GM12892 (cell line): ENCODE data around the gene SGPL1.

Experiments used
- DNase-seq: peaks from one replicate; pipeline ENCODE4 v3.0.0; 2011; ENCODE audit not compliant: insufficient read length
- FAIRE-seq: peaks from 2 replicates; lab custom pipeline; 2011; peaks lifted over from hg19 to GRCh38; lab: Jason Lieb, UNC
- POLR2A ChIP-seq: IDR thresholded peaks from 2 replicates; pipeline ENCODE4 v1.6.1; 2011; ENCODE audit warnings: low read depth, low read length, control low read depth
- POLR2AphosphoS5 ChIP-seq: IDR thresholded peaks from 2 replicates; pipeline ENCODE4 v1.6.1; 2011; ENCODE audit warnings: low read depth, low read length, control low read depth
- TAF1 ChIP-seq: IDR thresholded peaks from 2 replicates; pipeline ENCODE4 v1.6.1; 2011; ENCODE audit warnings: low read depth, mild to moderate bottlenecking, control low read depth, low read length, borderline replicate concordance

SGPL1 gene

DNA sequence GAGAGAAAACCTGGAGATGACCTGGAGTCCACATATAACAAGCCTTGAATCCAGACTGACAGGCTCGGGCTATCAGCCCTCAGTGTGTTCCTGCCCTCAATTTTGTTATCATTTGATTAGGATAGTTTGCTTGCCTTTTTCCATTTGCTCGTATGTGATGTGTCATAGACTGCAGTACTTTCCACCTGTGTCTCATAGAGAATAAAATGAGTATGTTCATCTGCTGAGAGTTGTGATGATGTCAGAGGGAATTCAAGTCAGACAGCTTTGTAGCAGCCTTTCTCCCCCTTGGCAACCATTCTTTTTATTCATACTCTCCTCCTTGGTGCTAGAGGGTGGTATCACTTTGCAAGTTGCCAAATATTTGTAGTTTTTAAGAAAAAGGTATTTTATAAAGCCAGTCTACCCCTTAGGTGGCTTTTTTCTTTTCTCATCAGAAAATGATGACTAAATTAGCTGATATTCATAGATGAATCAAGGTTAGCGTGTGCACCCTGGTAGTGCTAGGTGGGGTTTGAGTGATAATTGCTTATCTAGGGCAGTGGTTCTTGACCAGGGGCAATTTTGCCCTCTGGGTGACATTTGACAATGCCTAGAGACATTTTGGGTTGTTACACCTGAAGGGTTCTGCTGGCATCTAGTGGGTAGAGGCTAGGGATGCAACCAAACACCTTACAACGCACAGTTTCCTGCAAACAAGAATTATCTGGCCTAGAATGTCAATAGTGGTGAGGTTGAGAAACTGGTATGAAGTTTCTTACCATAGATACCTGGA is 5.4 kb downstream of the SGPL1 start:
- DNase-seq (no peak), FAIRE-seq (no peak)
- TF ChIP-seq TAF1 (no peak), POLR2A (no peak)

DNA sequence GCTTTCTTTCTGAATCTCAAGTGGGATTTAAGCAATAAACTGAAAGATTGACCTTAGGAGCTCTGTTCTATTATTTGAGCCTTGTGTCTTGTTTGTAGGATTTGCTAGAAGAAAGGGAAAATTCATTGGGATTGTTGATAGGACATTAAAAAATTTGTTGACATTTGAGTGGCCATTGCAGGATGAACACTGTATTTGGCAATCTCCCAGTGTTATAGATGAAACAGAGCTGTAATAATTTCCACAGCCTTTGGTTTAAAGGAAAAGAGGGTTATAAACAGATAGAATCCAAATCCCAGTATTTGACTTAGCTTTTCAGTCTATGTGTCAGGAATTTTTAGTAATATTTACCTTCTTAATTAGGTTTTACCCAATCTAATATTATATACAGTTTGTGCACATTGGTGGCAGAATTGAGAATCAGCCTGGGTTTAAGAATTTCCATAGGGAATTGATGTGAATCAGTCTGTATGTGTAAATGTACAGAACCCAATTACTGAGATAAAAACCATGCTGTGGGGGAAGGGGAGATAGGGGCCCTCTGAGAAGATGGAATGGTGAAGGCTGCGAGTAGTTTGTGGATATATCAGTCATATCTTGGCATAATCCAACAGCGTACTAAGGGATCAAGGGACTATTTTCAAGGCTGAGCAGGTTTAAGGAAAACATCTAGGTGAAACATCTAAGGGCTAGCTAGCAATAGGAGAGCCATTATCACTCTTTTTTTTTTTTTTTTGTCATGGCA is 6.5 kb downstream of the SGPL1 start:
- DNase-seq (no peak), FAIRE-seq (no peak)
- TF ChIP-seq POLR2A (no peak), POLR2AphosphoS5 (no peak), TAF1 (no peak)

DNA sequence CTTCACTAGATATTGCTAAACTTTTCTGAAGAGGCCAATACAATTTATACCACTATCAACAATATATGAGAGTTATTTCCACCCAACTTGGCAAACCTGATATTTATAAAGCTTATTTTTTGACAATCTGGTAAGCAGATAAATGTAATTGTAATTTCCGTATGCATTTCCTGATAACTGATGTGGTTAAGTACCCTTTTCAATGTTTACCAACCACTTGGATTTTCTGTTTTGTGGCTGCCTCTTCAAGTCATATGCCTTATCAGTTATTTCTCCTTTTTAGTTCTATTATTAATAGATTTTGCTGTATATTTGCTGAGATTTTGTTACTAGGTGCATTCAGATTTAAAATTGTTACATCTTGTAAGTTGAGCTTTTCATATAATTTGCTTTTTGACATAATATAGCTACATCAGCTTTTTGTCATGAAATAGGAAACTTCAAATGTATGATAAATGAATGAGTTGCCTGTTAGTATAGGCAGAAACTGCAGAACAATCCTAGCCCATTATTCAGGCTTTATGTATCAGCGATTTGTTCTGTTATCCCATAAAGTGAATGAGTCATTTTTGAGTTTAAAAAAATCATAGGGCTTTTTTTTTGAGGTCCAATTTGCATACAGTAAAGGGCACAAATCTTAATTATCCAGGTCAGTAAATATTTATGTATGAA is 11.5 kb downstream of the SGPL1 start:
- FAIRE-seq (no peak), DNase-seq (no peak)
- TF ChIP-seq POLR2A, result no peak
- TF ChIP-seq TAF1, result no peak
- TF ChIP-seq POLR2AphosphoS5, result no peak

- no peak for TF ChIP-seq POLR2A
- no peak for TF ChIP-seq TAF1
- TF ChIP-seq POLR2AphosphoS5, result no peak
- FAIRE-seq (no peak), DNase-seq (no peak)
Observed at GRCh38 chr10:70828923-70829322, 13.2 kb downstream of the SGPL1 start.

DNA sequence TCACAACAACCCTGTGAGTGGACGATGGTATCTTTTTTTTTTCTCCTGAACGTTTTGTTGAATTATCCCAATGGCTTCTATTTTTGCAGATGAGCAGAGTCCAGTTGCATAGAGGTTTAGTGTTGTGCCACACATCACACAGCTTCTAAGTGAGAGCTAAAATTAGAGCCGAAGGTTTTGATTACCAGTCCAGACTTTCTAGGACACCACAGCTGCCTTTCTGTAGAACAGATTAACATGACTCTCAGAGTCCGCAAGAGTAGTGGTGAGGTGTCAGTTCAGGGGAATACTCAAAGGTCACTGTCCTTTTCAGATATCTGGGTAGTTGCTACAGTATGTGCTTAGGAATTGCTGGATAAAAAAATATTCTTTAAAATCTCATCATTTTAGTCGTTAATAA is 13.8 kb downstream of the SGPL1 start:
- FAIRE-seq (no peak), DNase-seq (no peak)
- TF ChIP-seq POLR2A (no peak), TAF1 (no peak), POLR2AphosphoS5 (no peak)

- DNase-seq, result no peak
- no peak for FAIRE-seq
- no peak for TF ChIP-seq POLR2A
- TF ChIP-seq POLR2AphosphoS5, result no peak
- TF ChIP-seq TAF1, result no peak
Observed at GRCh38 chr10:70830164-70830563, 14.4 kb downstream of the SGPL1 start.

DNA sequence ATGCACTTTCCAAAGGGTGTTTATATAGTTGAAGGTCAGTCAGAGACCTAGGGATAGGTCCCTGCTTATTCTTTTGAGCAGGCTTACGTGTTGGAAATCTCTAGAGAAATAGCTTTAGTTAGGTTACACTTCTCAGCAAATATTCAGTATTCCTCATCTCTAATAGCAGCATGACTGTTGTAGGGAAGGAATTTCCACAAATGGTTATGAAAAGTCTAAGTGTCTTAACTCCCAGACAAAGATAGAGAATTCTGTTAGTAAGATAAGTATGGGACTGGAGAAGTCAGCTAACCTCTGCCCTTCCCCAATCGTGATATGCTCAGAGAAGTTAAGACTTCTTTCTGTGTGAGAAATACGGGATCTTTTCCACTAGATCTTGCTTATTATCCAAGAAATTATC is 16.5 kb downstream of the SGPL1 start:
- FAIRE-seq (no peak), DNase-seq (no peak)
- TF ChIP-seq TAF1, result no peak
- no peak for TF ChIP-seq POLR2A
- no peak for TF ChIP-seq POLR2AphosphoS5

DNA sequence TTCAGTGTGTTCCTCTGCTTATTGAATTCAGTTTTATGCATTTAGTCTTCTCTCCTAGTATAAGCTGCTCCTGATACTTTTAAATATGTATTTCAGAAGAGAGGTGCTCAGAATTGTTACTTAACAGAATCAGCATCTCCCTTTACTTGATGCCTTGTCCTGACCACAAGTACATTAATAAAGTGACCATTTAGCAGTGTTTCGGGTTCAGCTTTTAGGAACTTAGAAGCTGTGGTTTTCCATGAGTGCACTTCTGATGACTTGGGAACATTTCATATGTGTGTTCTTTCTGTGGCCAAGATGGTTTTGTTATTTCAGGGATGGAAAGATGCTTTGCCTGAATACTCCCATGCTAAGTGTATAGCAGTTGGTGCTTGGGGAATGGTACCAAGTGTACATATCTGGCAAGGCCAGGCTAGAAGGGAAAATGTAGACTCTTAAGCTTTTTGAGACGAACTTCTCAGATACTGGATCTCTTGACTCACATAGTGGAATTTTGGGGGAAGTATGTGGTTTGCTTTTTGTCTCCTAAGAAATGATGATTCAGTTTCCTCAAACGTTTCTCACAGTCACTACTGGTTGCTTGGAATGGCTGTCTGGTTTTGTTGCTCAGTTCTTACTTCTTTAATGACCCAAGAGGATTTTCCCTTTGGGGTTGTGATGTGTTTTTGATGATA is 17.2 kb downstream of the SGPL1 start:
- TF ChIP-seq TAF1, result no peak
- no peak for TF ChIP-seq POLR2AphosphoS5
- TF ChIP-seq POLR2A, result no peak
- no peak for FAIRE-seq

DNA sequence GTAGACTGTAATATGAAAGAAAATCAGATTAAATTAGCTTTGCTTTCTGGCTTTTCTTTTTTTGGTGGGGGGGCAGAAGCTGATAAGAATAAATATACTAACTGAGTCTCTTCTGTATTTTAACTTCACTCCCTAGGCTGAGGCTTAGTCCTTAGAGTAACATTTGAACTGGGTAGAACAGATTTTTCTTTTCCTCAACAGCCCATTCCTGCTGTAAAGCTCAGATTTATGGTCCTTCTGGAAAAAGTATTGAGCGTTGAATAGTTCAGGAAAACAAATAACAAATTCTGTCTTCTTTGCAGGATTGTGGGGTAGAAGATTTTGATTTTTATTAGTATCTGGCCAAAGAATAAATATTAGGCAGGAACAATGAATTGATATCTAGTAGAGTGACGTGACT is 17.9 kb downstream of the SGPL1 start:
- FAIRE-seq, result no peak
- no peak for TF ChIP-seq TAF1
- no peak for TF ChIP-seq POLR2AphosphoS5
- TF ChIP-seq POLR2A, result no peak
- no peak for DNase-seq

More for the DNA sequence above, 17.2 kb downstream of the SGPL1 start:
- DNase-seq, result no peak

DNA sequence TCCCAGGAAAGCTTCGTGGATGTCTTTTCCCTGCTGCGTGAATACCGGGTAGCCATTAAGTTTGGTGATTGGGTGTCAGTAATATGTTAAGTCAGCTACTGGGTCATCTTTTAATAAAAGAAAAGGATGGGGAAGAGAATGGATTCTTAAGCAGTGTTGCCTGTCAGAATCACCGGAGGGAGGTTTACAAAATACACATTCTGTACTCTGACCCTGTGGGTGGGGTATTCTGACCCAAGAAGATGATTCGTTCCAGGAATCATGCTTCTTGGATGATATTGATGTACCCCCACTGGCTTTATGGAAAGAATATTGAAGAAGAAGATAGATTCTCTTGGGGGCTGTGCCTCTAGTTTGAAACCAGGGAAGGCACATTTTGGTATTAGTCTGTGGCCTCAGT is 18.3 kb downstream of the SGPL1 start:
- FAIRE-seq, result no peak
- TF ChIP-seq POLR2AphosphoS5, result no peak
- TF ChIP-seq POLR2A, result no peak
- TF ChIP-seq TAF1, result no peak
- DNase-seq, result no peak
